ENCODE results near the gene SNX1. TPM values are rescaled to one million over a fixed set of nuclear protein-coding genes. Genes with fewer than 3 reads are reported as not detected.
A peak's percentile ranks its signal among the peaks of the same experiment; 100 is the strongest.
"Not testable (repeated sequence)": the region's sequence is repeated elsewhere in the genome, so short reads cannot be mapped to it uniquely, and the experiment has no call there.

Gene SNX1
- total RNA-seq, 2 donors from 2014 or later = 91.3 to 126 TPM

- peak overlapping the region; percentile 52 for H3K27ac Mint-ChIP-seq
Measured at GRCh38 chr15:64117759-64118487, 22.1 kb downstream of the SNX1 start.

GRCh38 chr15:64120322-64120721 lies 24.5 kb downstream of the SNX1 start:
- not testable (repeated sequence) for H3K27ac Mint-ChIP-seq; H3K4me1 Mint-ChIP-seq; ATAC-seq (replicated peaks); H3K9me3 Mint-ChIP-seq; H3K4me3 Mint-ChIP-seq; H3K27me3 Mint-ChIP-seq
- peaks cover 100% of the 10 kb centered on the region for H3K36me3 Mint-ChIP-seq (ENCODE audit: low read depth)

More at GRCh38 chr15:64117759-64118487, 22.1 kb downstream of the SNX1 start:
- Mint-ChIP-seq H3K4me3 (no peak overlapping the region), H3K36me3 (ENCODE audit: low read depth) (peaks cover 100% of the 10 kb centered on the region), H3K9me3 (no peaks in the 10 kb centered on the region), H3K4me1 (peaks cover under 1% of the 10 kb centered on the region), H3K27me3 (no peaks in the 10 kb centered on the region)
- ATAC-seq (replicated peaks) = no peak

- H3K27me3 Mint-ChIP-seq = no peaks in the 10 kb centered on the region
- no peak overlapping the region for H3K4me3 Mint-ChIP-seq
- no peak overlapping the region for H3K27ac Mint-ChIP-seq
- H3K9me3 Mint-ChIP-seq = no peaks in the 10 kb centered on the region
- ATAC-seq (replicated peaks) = no peak
- no peaks in the 10 kb centered on the region for H3K4me1 Mint-ChIP-seq
- peaks cover 100% of the 10 kb centered on the region for H3K36me3 Mint-ChIP-seq (ENCODE audit: low read depth)
Measured at GRCh38 chr15:64121614-64122013, 25.8 kb downstream of the SNX1 start.

- H3K4me3 Mint-ChIP-seq = no peak overlapping the region
- no peaks in the 10 kb centered on the region for H3K27me3 Mint-ChIP-seq
- no peak overlapping the region for H3K27ac Mint-ChIP-seq
- H3K9me3 Mint-ChIP-seq = no peaks in the 10 kb centered on the region
- no peaks in the 10 kb centered on the region for H3K4me1 Mint-ChIP-seq
- no peak for ATAC-seq (replicated peaks)
- peaks cover 100% of the 10 kb centered on the region for H3K36me3 Mint-ChIP-seq (ENCODE audit: low read depth)
Measured at GRCh38 chr15:64122444-64122843, 26.7 kb downstream of the SNX1 start.

GRCh38 chr15:64122936-64123351 lies 27.2 kb downstream of the SNX1 start:
- no peak for ATAC-seq (replicated peaks)
- Mint-ChIP-seq H3K4me1 (no peaks in the 10 kb centered on the region), H3K9me3 (no peaks in the 10 kb centered on the region), H3K36me3 (ENCODE audit: low read depth) (peaks cover 100% of the 10 kb centered on the region), H3K27me3 (no peaks in the 10 kb centered on the region), H3K27ac (no peak overlapping the region), H3K4me3 (no peak overlapping the region)

- Mint-ChIP-seq H3K4me3 (no peak overlapping the region), H3K27me3 (no peaks in the 10 kb centered on the region), H3K9me3 (no peaks in the 10 kb centered on the region), H3K36me3 (ENCODE audit: low read depth) (peaks cover 100% of the 10 kb centered on the region), H3K4me1 (no peaks in the 10 kb centered on the region), H3K27ac (no peak overlapping the region)
- ATAC-seq (replicated peaks) = no peak
Measured at GRCh38 chr15:64125978-64126377, 30.2 kb downstream of the SNX1 start.

GRCh38 chr15:64127521-64128270 lies 31.9 kb downstream of the SNX1 start:
- no peak for ATAC-seq (replicated peaks)
- H3K9me3 Mint-ChIP-seq = no peaks in the 10 kb centered on the region
- no peak overlapping the region for H3K4me3 Mint-ChIP-seq
- H3K36me3 Mint-ChIP-seq (ENCODE audit: low read depth) = peaks cover 100% of the 10 kb centered on the region
- H3K27me3 Mint-ChIP-seq = no peaks in the 10 kb centered on the region
- no peak overlapping the region for H3K27ac Mint-ChIP-seq
- no peaks in the 10 kb centered on the region for H3K4me1 Mint-ChIP-seq

GRCh38 chr15:64130159-64130558 lies 34.4 kb downstream of the SNX1 start:
- no peak for ATAC-seq (replicated peaks)
- H3K36me3 Mint-ChIP-seq (ENCODE audit: low read depth) = peaks cover 100% of the 10 kb centered on the region

GRCh38 chr15:64131547-64131946 lies 35.8 kb downstream of the SNX1 start:
- Mint-ChIP-seq H3K36me3 (ENCODE audit: low read depth) (peaks cover 100% of the 10 kb centered on the region), H3K4me3 (no peak overlapping the region)

More at GRCh38 chr15:64130159-64130558, 34.4 kb downstream of the SNX1 start:
- H3K4me3 Mint-ChIP-seq = no peak overlapping the region
- no peak overlapping the region for H3K27ac Mint-ChIP-seq
- H3K27me3 Mint-ChIP-seq = no peaks in the 10 kb centered on the region
- H3K4me1 Mint-ChIP-seq = no peaks in the 10 kb centered on the region
- no peaks in the 10 kb centered on the region for H3K9me3 Mint-ChIP-seq

GRCh38 chr15:64132217-64132616 lies 36.4 kb downstream of the SNX1 start:
- H3K27ac Mint-ChIP-seq = peak overlapping the region; percentile 75

More at GRCh38 chr15:64131547-64131946, 35.8 kb downstream of the SNX1 start:
- Mint-ChIP-seq H3K9me3 (no peaks in the 10 kb centered on the region), H3K4me1 (no peaks in the 10 kb centered on the region), H3K27me3 (no peaks in the 10 kb centered on the region), H3K27ac (peak overlapping the region; percentile 75)
- ATAC-seq (replicated peaks) = no peak

GRCh38 chr15:64133623-64134344 lies 38.0 kb downstream of the SNX1 start:
- no peaks in the 10 kb centered on the region for H3K4me1 Mint-ChIP-seq
- H3K36me3 Mint-ChIP-seq (ENCODE audit: low read depth) = peaks cover 100% of the 10 kb centered on the region
- H3K27me3 Mint-ChIP-seq = no peaks in the 10 kb centered on the region
- no peak overlapping the region for H3K27ac Mint-ChIP-seq
- ATAC-seq (replicated peaks) = no peak
- no peak overlapping the region for H3K4me3 Mint-ChIP-seq
- H3K9me3 Mint-ChIP-seq = no peaks in the 10 kb centered on the region

More at GRCh38 chr15:64132217-64132616, 36.4 kb downstream of the SNX1 start:
- Mint-ChIP-seq H3K4me1 (no peaks in the 10 kb centered on the region), H3K36me3 (ENCODE audit: low read depth) (peaks cover 100% of the 10 kb centered on the region), H3K4me3 (no peak overlapping the region), H3K27me3 (no peaks in the 10 kb centered on the region), H3K9me3 (no peaks in the 10 kb centered on the region)
- ATAC-seq (replicated peaks) = no peak

GRCh38 chr15:64134345-64134829 lies 38.6 kb downstream of the SNX1 start:
- Mint-ChIP-seq H3K4me1 (no peaks in the 10 kb centered on the region), H3K27me3 (no peaks in the 10 kb centered on the region), H3K27ac (no peak overlapping the region), H3K9me3 (no peaks in the 10 kb centered on the region), H3K36me3 (ENCODE audit: low read depth) (peaks cover 96% of the 10 kb centered on the region), H3K4me3 (no peak overlapping the region)
- ATAC-seq (replicated peaks) = no peak

- ATAC-seq (replicated peaks) = no peak
- H3K27ac Mint-ChIP-seq = no peak overlapping the region
- H3K4me3 Mint-ChIP-seq = no peak overlapping the region
- H3K27me3 Mint-ChIP-seq = no peaks in the 10 kb centered on the region
- H3K36me3 Mint-ChIP-seq (ENCODE audit: low read depth) = peaks cover 90% of the 10 kb centered on the region
- H3K4me1 Mint-ChIP-seq = no peaks in the 10 kb centered on the region
- H3K9me3 Mint-ChIP-seq = no peaks in the 10 kb centered on the region
Measured at GRCh38 chr15:64136347-64136746, 40.6 kb downstream of the SNX1 start.

- H3K4me3 Mint-ChIP-seq = no peak overlapping the region
- no peaks in the 10 kb centered on the region for H3K9me3 Mint-ChIP-seq
- peaks cover 90% of the 10 kb centered on the region for H3K36me3 Mint-ChIP-seq (ENCODE audit: low read depth)
- H3K27ac Mint-ChIP-seq = no peak overlapping the region
- no peaks in the 10 kb centered on the region for H3K27me3 Mint-ChIP-seq
- no peak for ATAC-seq (replicated peaks)
- no peaks in the 10 kb centered on the region for H3K4me1 Mint-ChIP-seq
Measured at GRCh38 chr15:64137226-64137833, 41.5 kb downstream of the SNX1 start.

All from activated T-helper 17 cell treated with anti-CD3 and anti-CD28 coated beads, Interleukin-2, amount 50 U/mL, for 72 hours (primary cell).